ENCODE results near the gene TALDO1. TPM values are rescaled to one million over a fixed set of nuclear protein-coding genes. Genes with fewer than 3 reads are reported as not detected.
"Not testable (repeated sequence)": the region's sequence is repeated elsewhere in the genome, so short reads cannot be mapped to it uniquely, and the experiment has no call there.

The TALDO1 gene
- total RNA-seq, 1 donor from 2014 or later = 176 TPM

GRCh38 chr11:734541-734940 lies 12.7 kb upstream of the TALDO1 start:
- DNase-seq (ENCODE audit: low spot score) = not testable (repeated sequence)

- DNase-seq (ENCODE audit: low spot score) = no peak
Observed at GRCh38 chr11:737366-737765, 9.9 kb upstream of the TALDO1 start.

GRCh38 chr11:737899-738298 lies 9.4 kb upstream of the TALDO1 start:
- not testable (repeated sequence) for DNase-seq (ENCODE audit: low spot score)

- no peak for DNase-seq (ENCODE audit: low spot score)
Observed at GRCh38 chr11:742156-742546, 5.1 kb upstream of the TALDO1 start.

GRCh38 chr11:742571-743201 lies 4.6 kb upstream of the TALDO1 start:
- DNase-seq (ENCODE audit: low spot score) = no peak

- DNase-seq (ENCODE audit: low spot score) = no peak
Observed at GRCh38 chr11:745428-745827, 1.8 kb upstream of the TALDO1 start.

- no peak for DNase-seq (ENCODE audit: low spot score)
Observed at GRCh38 chr11:746289-747157, 741 bp upstream of the TALDO1 start.

GRCh38 chr11:748007-748359 lies 719 bp downstream of the TALDO1 start:
- DNase-seq (ENCODE audit: low spot score) = no peak

- DNase-seq (ENCODE audit: low spot score) = no peak
Observed at GRCh38 chr11:749731-750130, 2.5 kb downstream of the TALDO1 start.

GRCh38 chr11:760236-760635 lies 13.0 kb downstream of the TALDO1 start:
- no peak for DNase-seq (ENCODE audit: low spot score)

- DNase-seq (ENCODE audit: low spot score) = no peak
Observed at GRCh38 chr11:761526-762108, 14.4 kb downstream of the TALDO1 start.

GRCh38 chr11:762421-763072 lies 15.3 kb downstream of the TALDO1 start:
- no peak for DNase-seq (ENCODE audit: low spot score)

GRCh38 chr11:763073-763463 lies 15.8 kb downstream of the TALDO1 start:
- no peak for DNase-seq (ENCODE audit: low spot score)

- no peak for DNase-seq (ENCODE audit: low spot score)
Observed at GRCh38 chr11:763549-764321, 16.5 kb downstream of the TALDO1 start.

GRCh38 chr11:764322-765024 lies 17.2 kb downstream of the TALDO1 start:
- no peak for DNase-seq (ENCODE audit: low spot score)

- peak; percentile 41 for DNase-seq (ENCODE audit: low spot score)
Observed at GRCh38 chr11:765025-765801, 17.9 kb downstream of the TALDO1 start.

- DNase-seq (ENCODE audit: low spot score) = no peak
Observed at GRCh38 chr11:765802-766091, 18.5 kb downstream of the TALDO1 start.

- DNase-seq (ENCODE audit: low spot score) = no peak
Observed at GRCh38 chr11:766106-766935, 19.1 kb downstream of the TALDO1 start.

- DNase-seq (ENCODE audit: low spot score) = no peak
Observed at GRCh38 chr11:766936-767210, 19.6 kb downstream of the TALDO1 start.

GRCh38 chr11:767238-767637 lies 20.0 kb downstream of the TALDO1 start:
- DNase-seq (ENCODE audit: low spot score) = no peak
